Measurements from ENCODE around the gene TIMP1.
"Not testable (repeated sequence)": the region's sequence is repeated elsewhere in the genome, so short reads cannot be mapped to it uniquely, and the experiment has no call there.

Gene TIMP1

GRCh38 chrX:47590984-47591383 is 8.7 kb downstream of the TIMP1 start:
- Histone ChIP-seq H3K27me3 (no peaks in the 10 kb centered on the region), H3K36me3 (no peaks in the 10 kb centered on the region), H3K4me3 (ENCODE audit: low read depth, low read length) (no peak overlapping the region), H3K9me3 (no peaks in the 10 kb centered on the region), H3K4me1 (no peaks in the 10 kb centered on the region)
- TF ChIP-seq, protein P1, sequence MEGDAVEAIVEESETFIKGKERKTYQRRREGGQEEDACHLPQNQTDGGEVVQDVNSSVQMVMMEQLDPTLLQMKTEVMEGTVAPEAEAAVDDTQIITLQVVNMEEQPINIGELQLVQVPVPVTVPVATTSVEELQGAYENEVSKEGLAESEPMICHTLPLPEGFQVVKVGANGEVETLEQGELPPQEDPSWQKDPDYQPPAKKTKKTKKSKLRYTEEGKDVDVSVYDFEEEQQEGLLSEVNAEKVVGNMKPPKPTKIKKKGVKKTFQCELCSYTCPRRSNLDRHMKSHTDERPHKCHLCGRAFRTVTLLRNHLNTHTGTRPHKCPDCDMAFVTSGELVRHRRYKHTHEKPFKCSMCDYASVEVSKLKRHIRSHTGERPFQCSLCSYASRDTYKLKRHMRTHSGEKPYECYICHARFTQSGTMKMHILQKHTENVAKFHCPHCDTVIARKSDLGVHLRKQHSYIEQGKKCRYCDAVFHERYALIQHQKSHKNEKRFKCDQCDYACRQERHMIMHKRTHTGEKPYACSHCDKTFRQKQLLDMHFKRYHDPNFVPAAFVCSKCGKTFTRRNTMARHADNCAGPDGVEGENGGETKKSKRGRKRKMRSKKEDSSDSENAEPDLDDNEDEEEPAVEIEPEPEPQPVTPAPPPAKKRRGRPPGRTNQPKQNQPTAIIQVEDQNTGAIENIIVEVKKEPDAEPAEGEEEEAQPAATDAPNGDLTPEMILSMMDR (IDR thresholded peaks at IDR 0.05; ENCODE audit: low read depth, low read length), result no peak
- no peak for DNase-seq

DNA sequence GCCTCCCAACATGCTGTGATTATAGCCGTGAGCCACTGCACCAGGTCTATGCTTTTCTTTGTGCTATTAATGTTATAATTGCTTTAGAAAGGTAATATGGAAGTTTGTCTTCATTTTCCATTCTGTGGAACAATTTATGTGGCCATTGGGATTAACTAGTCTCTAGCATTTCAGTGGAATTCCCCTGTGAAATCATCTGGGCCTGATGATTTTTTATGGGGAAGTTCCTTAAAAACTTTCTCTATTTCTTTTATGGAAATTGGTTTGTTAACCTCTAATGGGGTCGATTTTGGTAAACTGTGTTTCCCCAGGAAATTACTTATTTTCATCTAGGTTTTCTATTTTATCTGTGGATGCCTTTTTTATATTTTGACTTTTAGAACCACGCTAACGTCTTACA is 11.3 kb downstream of the TIMP1 start:
- DNase-seq, result no peak
- no peaks in the 10 kb centered on the region for H3K9me3 ChIP-seq
- no peak overlapping the region for H3K4me3 ChIP-seq (ENCODE audit: low read depth, low read length)
- no peaks in the 10 kb centered on the region for H3K4me1 ChIP-seq
- H3K27me3 ChIP-seq, result no peaks in the 10 kb centered on the region
- H3K36me3 ChIP-seq, result no peaks in the 10 kb centered on the region
- TF ChIP-seq, protein P1 (IDR thresholded peaks at IDR 0.05; ENCODE audit: low read depth, low read length), result no peak

GRCh38 chrX:47595716-47596251 is 13.5 kb downstream of the TIMP1 start:
- Histone ChIP-seq H3K4me3 (ENCODE audit: low read depth, low read length) (no peak overlapping the region), H3K9me3 (no peaks in the 10 kb centered on the region), H3K4me1 (no peaks in the 10 kb centered on the region), H3K36me3 (no peaks in the 10 kb centered on the region), H3K27me3 (no peaks in the 10 kb centered on the region)
- no peak for DNase-seq
- TF ChIP-seq, protein P1 (IDR thresholded peaks at IDR 0.05; ENCODE audit: low read depth, low read length), result no peak

DNA sequence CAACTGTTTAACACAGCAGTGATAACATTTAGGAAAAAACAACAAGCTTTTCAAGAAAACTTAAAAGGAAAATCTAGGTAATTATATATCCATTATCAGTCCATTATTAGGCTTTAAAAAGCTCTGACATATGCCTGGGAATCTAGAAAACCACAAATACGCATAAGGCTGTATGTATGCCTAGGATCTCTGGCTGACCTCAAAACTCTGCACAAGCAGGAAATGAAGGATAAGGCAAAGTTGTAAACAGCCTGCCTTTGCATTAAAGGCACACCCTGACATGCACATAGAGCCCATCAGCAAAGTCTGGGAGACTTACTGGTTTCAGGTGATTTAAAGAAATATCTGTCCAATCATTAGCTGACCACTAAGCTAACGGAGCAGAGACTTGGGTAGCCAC is 14.0 kb downstream of the TIMP1 start:
- H3K9me3 ChIP-seq, result no peaks in the 10 kb centered on the region
- H3K36me3 ChIP-seq, result no peaks in the 10 kb centered on the region
- TF ChIP-seq, protein P1 (IDR thresholded peaks at IDR 0.05; ENCODE audit: low read depth, low read length), result no peak
- H3K4me3 ChIP-seq (ENCODE audit: low read depth, low read length), result no peak overlapping the region
- DNase-seq, result no peak
- no peaks in the 10 kb centered on the region for H3K4me1 ChIP-seq
- H3K27me3 ChIP-seq, result no peaks in the 10 kb centered on the region

GRCh38 chrX:47597222-47597621 is 15.0 kb downstream of the TIMP1 start:
- Histone ChIP-seq H3K9me3 (no peaks in the 10 kb centered on the region), H3K4me3 (ENCODE audit: low read depth, low read length) (no peak overlapping the region), H3K36me3 (no peaks in the 10 kb centered on the region), H3K4me1 (no peaks in the 10 kb centered on the region), H3K27me3 (no peaks in the 10 kb centered on the region)
- DNase-seq, result no peak
- TF ChIP-seq, protein P1 (IDR thresholded peaks at IDR 0.05; ENCODE audit: low read depth, low read length), result no peak

GRCh38 chrX:47603125-47603524 is 20.9 kb downstream of the TIMP1 start:
- not testable (repeated sequence) for H3K4me1 ChIP-seq; H3K36me3 ChIP-seq; DNase-seq; H3K4me3 ChIP-seq (ENCODE audit: low read depth, low read length); H3K27me3 ChIP-seq; H3K9me3 ChIP-seq

GRCh38 chrX:47605024-47605423 is 22.8 kb downstream of the TIMP1 start:
- H3K4me1 ChIP-seq, result no peaks in the 10 kb centered on the region
- H3K4me3 ChIP-seq (ENCODE audit: low read depth, low read length), result no peak overlapping the region
- H3K36me3 ChIP-seq, result no peaks in the 10 kb centered on the region
- TF ChIP-seq, protein P1 (IDR thresholded peaks at IDR 0.05; ENCODE audit: low read depth, low read length), result no peak
- no peaks in the 10 kb centered on the region for H3K27me3 ChIP-seq
- no peak for DNase-seq
- no peaks in the 10 kb centered on the region for H3K9me3 ChIP-seq

Data from BE2C (cell line).